ENCODE data around the gene TRERF1. TPM values are rescaled to one million over a fixed set of nuclear protein-coding genes. Genes with fewer than 3 reads are reported as not detected.

Gene TRERF1
- total RNA-seq, 4 donors from 2014 or later = 0.47 to 0.87 (median 0.50) TPM

- TF ChIP-seq POLR2A (IDR thresholded peaks at IDR 0.05) (no peak), CTCF (IDR thresholded peaks at IDR 0.05 in 4 of 5, conservative IDR thresholded peaks at IDR 0.05 in 1 of 5) (no peak)
- in situ Hi-C loops (cut with MboI; ENCODE audit: low sequenced_read_pairs in 4 of 4) = loop anchor here (25.0 kb wide), 1 partner anchor 268 kb away; no protein-coding TSS in a partner anchor
- no peaks in the 10 kb centered on the region for H3K9me3 ChIP-seq
- intact Hi-C loops (cut with DNase I; ENCODE audit: low total_unique reads) = no loop called here
- H3K36me3 ChIP-seq = no peaks in the 10 kb centered on the region
- DNase-seq (no peak), ATAC-seq (no peak)
- H3K4me1 ChIP-seq = no peaks in the 10 kb centered on the region
- H3K27ac ChIP-seq = no peak overlapping the region
- no peaks in the 10 kb centered on the region for H3K27me3 ChIP-seq
- no peak overlapping the region for H3K4me3 ChIP-seq
Measured at GRCh38 chr6:42269553-42269952, 182.2 kb downstream of the TRERF1 start.

- no peak for TF ChIP-seq POLR2A (IDR thresholded peaks at IDR 0.05)
- no peak for TF ChIP-seq CTCF (IDR thresholded peaks at IDR 0.05 in 4 of 5, conservative IDR thresholded peaks at IDR 0.05 in 1 of 5)
- ATAC-seq (no peak), DNase-seq (no peak)
- in situ Hi-C loops (cut with MboI; ENCODE audit: low sequenced_read_pairs in 4 of 4) (loop anchor here (25.0 kb wide), 1 partner anchor 268 kb away; no protein-coding TSS in a partner anchor), intact Hi-C loops (cut with DNase I; ENCODE audit: low total_unique reads) (no loop called here)
- H3K4me1 ChIP-seq = no peaks in the 10 kb centered on the region
- H3K4me3 ChIP-seq = no peak overlapping the region
- H3K27me3 ChIP-seq = no peaks in the 10 kb centered on the region
- H3K36me3 ChIP-seq = no peaks in the 10 kb centered on the region
- no peaks in the 10 kb centered on the region for H3K9me3 ChIP-seq
- no peak overlapping the region for H3K27ac ChIP-seq
Measured at GRCh38 chr6:42268835-42269204, 182.9 kb downstream of the TRERF1 start.

GRCh38 chr6:42268016-42268834 is 183.5 kb downstream of the TRERF1 start:
- Histone ChIP-seq H3K27ac (no peak overlapping the region), H3K9me3 (no peaks in the 10 kb centered on the region), H3K4me1 (no peaks in the 10 kb centered on the region), H3K27me3 (no peaks in the 10 kb centered on the region), H3K36me3 (no peaks in the 10 kb centered on the region), H3K4me3 (no peak overlapping the region)
- DNase-seq (no peak), ATAC-seq (no peak)
- in situ Hi-C loops (cut with MboI; ENCODE audit: low sequenced_read_pairs in 4 of 4) = loop anchor here (25.0 kb wide), 1 partner anchor 269 kb away; no protein-coding TSS in a partner anchor
- TF ChIP-seq POLR2A (IDR thresholded peaks at IDR 0.05) = no peak
- no peak for TF ChIP-seq CTCF (IDR thresholded peaks at IDR 0.05 in 4 of 5, conservative IDR thresholded peaks at IDR 0.05 in 1 of 5)
- intact Hi-C loops (cut with DNase I; ENCODE audit: low total_unique reads) = no loop called here

- no peak overlapping the region for H3K4me3 ChIP-seq
- in situ Hi-C loops (cut with MboI; ENCODE audit: low sequenced_read_pairs in 4 of 4) (loop anchor here (25.0 kb wide), 1 partner anchor 271 kb away; no protein-coding TSS in a partner anchor), intact Hi-C loops (cut with DNase I; ENCODE audit: low total_unique reads) (no loop called here)
- no peak for ATAC-seq
- H3K36me3 ChIP-seq = no peaks in the 10 kb centered on the region
- DNase-seq = no peak
- H3K4me1 ChIP-seq = no peaks in the 10 kb centered on the region
- H3K27me3 ChIP-seq = no peaks in the 10 kb centered on the region
- TF ChIP-seq CTCF (IDR thresholded peaks at IDR 0.05 in 4 of 5, conservative IDR thresholded peaks at IDR 0.05 in 1 of 5) (no peak), POLR2A (IDR thresholded peaks at IDR 0.05) (no peak)
- no peak overlapping the region for H3K27ac ChIP-seq
- no peaks in the 10 kb centered on the region for H3K9me3 ChIP-seq
Measured at GRCh38 chr6:42266538-42266937, 185.2 kb downstream of the TRERF1 start.

All from gastrocnemius medialis (tissue), 4 donors.